ENCODE measurements around the gene CPM. TPM values are rescaled to one million over a fixed set of nuclear protein-coding genes. Genes with fewer than 3 reads are reported as not detected.
A peak's percentile ranks its signal among the peaks of the same experiment; 100 is the strongest.

Gene CPM
- total RNA-seq, 1 donor from 2014 or later = 0.67 TPM

GRCh38 chr12:68971404-68971803, 38.4 kb upstream of the CPM start:
- peak overlapping the region; percentile 32 for H3K27ac Mint-ChIP-seq (ENCODE audit: unreplicated experiment)
- peaks cover 7% of the 10 kb centered on the region for H3K4me1 Mint-ChIP-seq (ENCODE audit: low read depth)
- H3K36me3 Mint-ChIP-seq (ENCODE audit: low read depth) = no peaks in the 10 kb centered on the region
- no peaks in the 10 kb centered on the region for H3K27me3 Mint-ChIP-seq (ENCODE audit: low read depth)
- TF ChIP-seq CTCF (IDR thresholded peaks at IDR 0.05) = no peak
- DNase-seq (ENCODE audit: low spot score) = no peak
- no peaks in the 10 kb centered on the region for H3K9me3 Mint-ChIP-seq (ENCODE audit: low read depth)
- H3K4me3 Mint-ChIP-seq (ENCODE audit: unreplicated experiment) = no peak overlapping the region

- H3K27ac Mint-ChIP-seq (ENCODE audit: unreplicated experiment) = no peak overlapping the region
- peaks cover 7% of the 10 kb centered on the region for H3K4me1 Mint-ChIP-seq (ENCODE audit: low read depth)
- no peaks in the 10 kb centered on the region for H3K27me3 Mint-ChIP-seq (ENCODE audit: low read depth)
- no peak overlapping the region for H3K4me3 Mint-ChIP-seq (ENCODE audit: unreplicated experiment)
- DNase-seq (ENCODE audit: low spot score) = no peak
- H3K36me3 Mint-ChIP-seq (ENCODE audit: low read depth) = no peaks in the 10 kb centered on the region
- H3K9me3 Mint-ChIP-seq (ENCODE audit: low read depth) = no peaks in the 10 kb centered on the region
- TF ChIP-seq CTCF (IDR thresholded peaks at IDR 0.05) = no peak
These were observed 38.0 kb upstream of the CPM start for GRCh38 chr12:68970951-68971350.

- Mint-ChIP-seq H3K4me3 (ENCODE audit: unreplicated experiment) (no peak overlapping the region), H3K27me3 (ENCODE audit: low read depth) (no peaks in the 10 kb centered on the region), H3K36me3 (ENCODE audit: low read depth) (no peaks in the 10 kb centered on the region), H3K4me1 (ENCODE audit: low read depth) (peaks cover 7% of the 10 kb centered on the region), H3K27ac (ENCODE audit: unreplicated experiment) (no peak overlapping the region), H3K9me3 (ENCODE audit: low read depth) (no peaks in the 10 kb centered on the region)
- no peak for TF ChIP-seq CTCF (IDR thresholded peaks at IDR 0.05)
- DNase-seq (ENCODE audit: low spot score) = no peak
These were observed 37.3 kb upstream of the CPM start for GRCh38 chr12:68970306-68970705.

- Mint-ChIP-seq H3K36me3 (ENCODE audit: low read depth) (peaks cover 2% of the 10 kb centered on the region), H3K4me1 (ENCODE audit: low read depth) (peaks cover 12% of the 10 kb centered on the region), H3K27ac (ENCODE audit: unreplicated experiment) (no peak overlapping the region), H3K4me3 (ENCODE audit: unreplicated experiment) (no peak overlapping the region), H3K27me3 (ENCODE audit: low read depth) (no peaks in the 10 kb centered on the region), H3K9me3 (ENCODE audit: low read depth) (no peaks in the 10 kb centered on the region)
- no peak for TF ChIP-seq CTCF (IDR thresholded peaks at IDR 0.05)
- DNase-seq (ENCODE audit: low spot score) = no peak
These were observed 34.1 kb upstream of the CPM start for GRCh38 chr12:68967046-68967445.

- H3K4me3 Mint-ChIP-seq (ENCODE audit: unreplicated experiment) = no peak overlapping the region
These were observed 31.1 kb upstream of the CPM start for GRCh38 chr12:68963856-68964745.

More at GRCh38 chr12:68963856-68964745, 31.1 kb upstream of the CPM start:
- Mint-ChIP-seq H3K9me3 (ENCODE audit: low read depth) (no peaks in the 10 kb centered on the region), H3K4me1 (ENCODE audit: low read depth) (peaks cover 8% of the 10 kb centered on the region), H3K36me3 (ENCODE audit: low read depth) (peaks cover 2% of the 10 kb centered on the region), H3K27ac (ENCODE audit: unreplicated experiment) (no peak overlapping the region), H3K27me3 (ENCODE audit: low read depth) (no peaks in the 10 kb centered on the region)
- DNase-seq (ENCODE audit: low spot score) = no peak
- TF ChIP-seq CTCF (IDR thresholded peaks at IDR 0.05) = no peak
